ENCODE results near the gene EML6. TPM values are rescaled to one million over a fixed set of nuclear protein-coding genes. Genes with fewer than 3 reads are reported as not detected.

EML6 gene
- total RNA-seq, 1 experiment from 2014 or later, result 1.5 TPM

DNA sequence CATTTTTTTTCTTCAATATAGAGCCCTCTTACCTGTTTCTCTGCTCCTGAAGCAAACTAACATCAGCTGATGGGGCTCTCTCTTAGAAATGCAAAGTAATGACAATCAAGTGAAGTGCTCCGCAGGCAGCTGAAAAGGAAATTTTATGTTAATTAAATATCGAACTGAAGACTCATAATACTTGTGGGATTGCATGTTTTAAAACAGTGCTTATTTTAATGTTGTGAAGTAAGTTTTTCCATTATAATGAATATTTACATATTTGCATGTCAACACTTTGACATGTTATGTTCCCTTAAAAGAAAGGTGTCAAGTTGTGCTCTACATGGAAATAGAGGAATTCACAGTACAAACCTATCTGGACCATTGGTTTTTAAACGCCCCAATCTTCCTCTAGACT, 97.1 kb downstream of the EML6 start:
- H2BK120ac ChIP-seq (ENCODE audit: low read depth, low read length, poor library complexity, severe bottlenecking), result no peak overlapping the region
- peaks cover 14% of the 10 kb centered on the region for H3K27me3 Mint-ChIP-seq (ENCODE audit: low read depth)
- H3K4me2 ChIP-seq (ENCODE audit: insufficient read depth, insufficient read length, low read length), result no peak overlapping the region

More for the DNA sequence above, 97.1 kb downstream of the EML6 start:
- Histone ChIP-seq H3K27ac (ENCODE audit: insufficient read length, low read depth, low read length) (no peak overlapping the region), H4K5ac (ENCODE audit: insufficient read length, low read depth, low read length) (no peak overlapping the region), H3K9me3 (ENCODE audit: control insufficient read depth, low read depth, low read length) (no peaks in the 10 kb centered on the region), H3K79me1 (ENCODE audit: insufficient read depth, low read depth, low read length, poor library complexity, severe bottlenecking) (no peaks in the 10 kb centered on the region), H2BK15ac (ENCODE audit: low read depth, low read length) (no peak overlapping the region), H3K18ac (ENCODE audit: insufficient read length, low read depth, low read length) (no peak overlapping the region), H3T11ph (ENCODE audit: low read length) (no peak overlapping the region), H2BK12ac (ENCODE audit: insufficient read length, low read depth, low read length) (no peak overlapping the region), H3K23ac (ENCODE audit: insufficient read length, low read depth, low read length) (no peak overlapping the region), H3K56ac (ENCODE audit: insufficient read length, low read depth, low read length) (no peak overlapping the region), H4K91ac (ENCODE audit: insufficient read length, low read depth, low read length) (no peak overlapping the region), H3K14ac (ENCODE audit: insufficient read depth, low read length) (no peak overlapping the region), H2AK5ac (ENCODE audit: insufficient read length, low read length) (no peak overlapping the region), H3K4me1 (ENCODE audit: insufficient read depth, low read length) (no peaks in the 10 kb centered on the region), H3K23me2 (ENCODE audit: insufficient read length, low read depth, low read length, poor library complexity, severe bottlenecking) (no peaks in the 10 kb centered on the region), H2BK5ac (ENCODE audit: insufficient read length, low read length) (no peak overlapping the region), H3K9ac (ENCODE audit: extremely low read depth, insufficient read length, low read length) (no peak overlapping the region), H3K27me3 (ENCODE audit: insufficient read depth, low read length) (no peaks in the 10 kb centered on the region), H4K8ac (replicated peaks; ENCODE audit: insufficient read length, low read depth, low read length) (no peak overlapping the region), H3K4ac (ENCODE audit: low read depth, low read length) (no peak overlapping the region), H3K79me2 (ENCODE audit: insufficient read depth, low read length) (no peaks in the 10 kb centered on the region), H2AFZ (ENCODE audit: low read length) (no peak overlapping the region), H4K20me1 (ENCODE audit: control insufficient read depth, insufficient read depth, insufficient read length) (no peaks in the 10 kb centered on the region), H2BK20ac (ENCODE audit: low read depth, low read length, poor library complexity, severe bottlenecking) (no peak overlapping the region)
- DNase-seq, result no peak
- Mint-ChIP-seq H3K9me3 (no peaks in the 10 kb centered on the region), H3K4me3 (no peak overlapping the region), H3K27ac (no peak overlapping the region), H3K36me3 (ENCODE audit: insufficient read depth in 1 of 3, low read depth in 3 of 3) (no peaks in the 10 kb centered on the region), H3K4me1 (peaks cover 10 to 12% of the 10 kb centered on the region in 2 experiments)
- WGBS (ENCODE audit: extremely low coverage, insufficient read length, low lambda C conversion rate), result no CpG with 5 or more reads among the region's 3 CpGs
- TF ChIP-seq, protein P1, sequence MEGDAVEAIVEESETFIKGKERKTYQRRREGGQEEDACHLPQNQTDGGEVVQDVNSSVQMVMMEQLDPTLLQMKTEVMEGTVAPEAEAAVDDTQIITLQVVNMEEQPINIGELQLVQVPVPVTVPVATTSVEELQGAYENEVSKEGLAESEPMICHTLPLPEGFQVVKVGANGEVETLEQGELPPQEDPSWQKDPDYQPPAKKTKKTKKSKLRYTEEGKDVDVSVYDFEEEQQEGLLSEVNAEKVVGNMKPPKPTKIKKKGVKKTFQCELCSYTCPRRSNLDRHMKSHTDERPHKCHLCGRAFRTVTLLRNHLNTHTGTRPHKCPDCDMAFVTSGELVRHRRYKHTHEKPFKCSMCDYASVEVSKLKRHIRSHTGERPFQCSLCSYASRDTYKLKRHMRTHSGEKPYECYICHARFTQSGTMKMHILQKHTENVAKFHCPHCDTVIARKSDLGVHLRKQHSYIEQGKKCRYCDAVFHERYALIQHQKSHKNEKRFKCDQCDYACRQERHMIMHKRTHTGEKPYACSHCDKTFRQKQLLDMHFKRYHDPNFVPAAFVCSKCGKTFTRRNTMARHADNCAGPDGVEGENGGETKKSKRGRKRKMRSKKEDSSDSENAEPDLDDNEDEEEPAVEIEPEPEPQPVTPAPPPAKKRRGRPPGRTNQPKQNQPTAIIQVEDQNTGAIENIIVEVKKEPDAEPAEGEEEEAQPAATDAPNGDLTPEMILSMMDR (conservative IDR thresholded peaks at IDR 0.05), result no peak
